GM12801 (cell line): ENCODE data around the gene MVK.

Source experiments
- CTCF ChIP-seq: IDR thresholded peaks from one replicate; pipeline ENCODE4 v1.5.1; 2011; ENCODE audit warnings: control low read depth; ENCODE audit not compliant: insufficient read length; ENCODE audit errors: extremely low read depth

The MVK gene

GRCh38 chr12:109630107-109630506, 56.5 kb downstream of the MVK start:
- no peak for TF ChIP-seq CTCF

DNA sequence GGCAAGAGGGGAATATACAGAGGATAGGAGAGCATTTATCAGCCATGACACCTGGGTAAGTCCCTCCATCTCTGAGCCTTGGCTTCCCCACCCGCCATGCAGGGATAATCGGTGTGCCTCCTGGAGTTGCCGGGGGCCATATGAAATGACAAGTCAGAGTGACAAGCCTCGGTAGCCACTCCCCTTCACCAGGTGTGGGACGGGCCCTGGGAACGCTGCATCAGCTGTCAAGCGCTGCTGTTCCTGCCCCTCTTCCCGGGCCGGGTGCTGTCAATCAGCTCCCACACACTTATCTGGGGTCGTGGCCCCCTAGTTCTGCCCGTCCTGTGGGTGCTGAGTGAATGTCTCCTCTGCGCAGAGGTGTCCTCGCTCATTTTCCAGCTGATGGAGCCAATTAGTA, 57.2 kb downstream of the MVK start:
- TF ChIP-seq CTCF = no peak

GRCh38 chr12:109631302-109631701, 57.7 kb downstream of the MVK start:
- no peak for TF ChIP-seq CTCF

- TF ChIP-seq CTCF = no peak
These were observed 58.2 kb downstream of the MVK start for GRCh38 chr12:109631751-109632150.

GRCh38 chr12:109632342-109632741, 58.7 kb downstream of the MVK start:
- TF ChIP-seq CTCF = no peak

- no peak for TF ChIP-seq CTCF
These were observed 62.1 kb downstream of the MVK start for GRCh38 chr12:109635717-109636116.

DNA sequence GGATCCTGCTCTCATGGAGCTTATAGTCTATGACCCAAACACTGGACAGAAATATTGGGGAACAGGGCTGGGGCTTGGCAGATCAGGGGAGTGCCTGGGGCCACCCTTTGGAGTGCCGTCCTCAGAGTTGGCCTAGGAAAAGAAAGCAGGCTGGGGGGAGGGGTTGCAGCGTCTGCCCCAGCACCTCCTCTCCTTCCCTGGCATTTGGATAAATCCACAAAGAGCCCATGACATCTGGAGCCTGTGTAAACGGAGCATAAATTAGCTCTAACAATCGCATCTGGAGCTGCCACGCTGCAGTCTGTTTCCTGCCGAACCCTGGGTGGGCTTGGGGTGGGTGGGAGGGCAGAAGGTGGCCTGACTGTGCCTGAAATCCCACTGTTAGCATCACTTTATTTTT, 63.8 kb downstream of the MVK start:
- TF ChIP-seq CTCF = no peak

- TF ChIP-seq CTCF = no peak
These were observed 64.4 kb downstream of the MVK start for GRCh38 chr12:109637996-109638395.
